Measurements from ENCODE around the gene ATP7B.

- TF ChIP-seq POLR2AphosphoS5 (IDR thresholded peaks at IDR 0.05; ENCODE audit: low read depth) (no peak), CTCF (IDR thresholded peaks at IDR 0.05; ENCODE audit: insufficient read depth, low read length) (no peak)
These were observed 84.7 kb downstream of the ATP7B start for GRCh38 chr13:51926528-51926885.
